ENCODE results near the gene TNFAIP8. TPM values are rescaled to one million over a fixed set of nuclear protein-coding genes. Genes with fewer than 3 reads are reported as not detected.

Gene TNFAIP8
- total and polyA plus RNA-seq, 8 donors = 5.7 to 14.2 (median 8.4) TPM

DNA sequence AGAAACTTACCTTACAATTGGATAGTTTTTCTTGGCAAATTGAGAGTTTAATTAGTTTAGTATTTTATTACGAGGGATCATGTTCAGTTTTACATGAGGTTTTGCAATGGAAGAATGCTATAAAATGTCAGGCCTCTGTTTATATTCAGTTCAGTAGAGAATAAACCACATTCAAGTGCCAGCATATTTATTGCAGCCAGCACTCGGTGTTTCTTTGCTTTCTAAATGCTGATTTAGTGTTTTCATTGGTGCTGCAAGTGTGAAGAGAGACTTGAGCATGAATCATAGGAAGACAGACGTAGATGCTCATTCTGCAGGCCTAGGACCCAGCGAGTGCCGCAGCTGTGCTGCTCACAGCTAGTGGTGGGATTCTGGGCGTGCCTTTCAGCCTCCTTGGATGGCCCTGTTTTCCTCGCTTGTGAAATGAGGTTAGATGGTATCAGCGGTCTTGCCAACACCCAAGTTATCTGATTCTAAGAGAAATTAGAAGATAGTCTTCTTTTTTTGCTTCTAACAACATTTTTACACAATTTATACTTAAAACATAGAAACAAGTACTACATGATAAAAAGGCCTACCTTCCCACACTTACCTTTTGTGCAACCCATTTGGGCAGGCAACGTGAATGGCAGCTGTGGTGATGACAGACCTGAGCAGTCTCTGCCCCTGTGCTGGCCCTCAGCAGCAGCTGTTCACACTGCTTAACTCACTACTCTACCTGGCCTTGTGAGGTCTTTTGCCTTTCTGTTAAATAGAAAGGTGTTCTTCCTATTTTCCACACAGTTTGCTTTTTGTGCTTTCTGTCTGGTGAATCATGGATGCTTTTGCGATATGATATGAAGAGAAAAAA is 26.8 kb upstream of the TNFAIP8 start:
- H3K27ac ChIP-seq = no peak overlapping the region
- ATAC-seq = no peak
- intact Hi-C loops (cut with DNase I) = no loop called here
- no peaks in the 10 kb centered on the region for H3K36me3 ChIP-seq
- peaks cover 0 to 31% (median 14%) of the 10 kb centered on the region in 3 donors for H3K4me1 ChIP-seq
- 90 to 93% methylated on average over 10 of the region's 10 CpGs for WGBS, 2 donors
- DNase-seq = no peak
- no peak overlapping the region for H3K4me3 ChIP-seq
- no peak for FAIRE-seq
- TF ChIP-seq CTCF (IDR thresholded peaks at IDR 0.05) = no peak
- no peaks in the 10 kb centered on the region for H3K9me3 ChIP-seq
- no peaks in the 10 kb centered on the region for H3K27me3 ChIP-seq

DNA sequence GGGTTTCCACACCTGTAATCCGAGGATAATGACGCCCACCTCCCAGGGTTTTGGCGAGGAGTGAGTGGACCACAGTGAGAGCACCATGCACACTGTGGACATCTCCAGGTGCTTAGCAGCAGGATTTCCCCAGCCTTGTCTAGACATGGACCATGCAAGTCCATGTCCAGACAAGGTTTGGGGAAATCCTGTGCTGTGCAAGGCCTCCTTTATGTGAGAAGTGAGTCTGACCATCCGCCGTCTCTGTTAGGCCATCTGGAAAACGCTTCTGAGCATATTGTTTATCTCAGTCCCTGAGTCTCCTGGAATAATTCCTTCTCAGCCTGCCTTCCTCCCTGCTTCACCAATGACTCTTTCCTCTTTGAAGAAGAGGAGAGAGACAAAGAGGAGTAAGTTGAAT is 26.2 kb upstream of the TNFAIP8 start:
- intact Hi-C loops (cut with DNase I) = no loop called here
- FAIRE-seq (no peak), DNase-seq (no peak), ATAC-seq (no peak)
- H3K27me3 ChIP-seq = no peaks in the 10 kb centered on the region
- H3K4me1 ChIP-seq = peaks cover 0 to 31% (median 9%) of the 10 kb centered on the region in 3 donors
- H3K4me3 ChIP-seq = no peak overlapping the region
- no peak overlapping the region for H3K27ac ChIP-seq
- 79 to 80% methylated on average over 6 of the region's 6 CpGs for WGBS, 2 donors
- no peaks in the 10 kb centered on the region for H3K9me3 ChIP-seq
- TF ChIP-seq CTCF (IDR thresholded peaks at IDR 0.05) = no peak
- no peaks in the 10 kb centered on the region for H3K36me3 ChIP-seq

- Histone ChIP-seq H3K27me3 (no peaks in the 10 kb centered on the region), H3K27ac (no peak overlapping the region), H3K4me1 (peaks cover 0 to 22% (median 6%) of the 10 kb centered on the region in 3 donors), H3K4me3 (no peak overlapping the region), H3K9me3 (no peaks in the 10 kb centered on the region), H3K36me3 (no peaks in the 10 kb centered on the region)
- no peak for TF ChIP-seq CTCF (IDR thresholded peaks at IDR 0.05)
- 72 to 75% methylated on average over 9 of the region's 9 CpGs for WGBS, 2 donors
- FAIRE-seq (no peak), DNase-seq (no peak), ATAC-seq (no peak)
- intact Hi-C loops (cut with DNase I) = no loop called here
These were observed 25.2 kb upstream of the TNFAIP8 start for GRCh38 chr5:119330367-119331183.

DNA sequence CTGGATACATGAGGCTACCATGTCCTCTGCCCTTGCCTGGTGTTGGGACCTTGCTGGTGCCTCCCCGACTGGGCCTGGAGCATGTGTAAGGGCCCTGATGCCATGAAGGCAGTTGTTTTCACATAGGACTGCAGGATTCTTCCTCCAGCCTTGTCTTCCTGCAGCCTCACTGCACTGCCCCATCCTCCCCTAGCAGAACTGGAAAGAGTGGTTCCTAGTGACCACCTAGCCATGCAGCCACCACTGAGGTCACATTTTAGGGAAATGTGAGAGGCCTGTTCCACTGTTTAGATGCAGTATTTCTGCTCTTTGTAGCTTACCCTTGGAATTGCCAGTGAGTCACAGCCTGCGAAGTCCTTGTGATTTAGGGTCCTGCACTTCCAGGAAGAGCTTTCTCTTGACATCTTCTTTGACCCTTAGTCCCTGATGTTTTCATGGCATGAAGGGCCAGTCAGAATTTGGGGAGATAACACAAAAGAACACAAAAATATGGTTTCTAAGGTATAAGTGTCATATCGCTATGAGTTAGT is 24.2 kb upstream of the TNFAIP8 start:
- Histone ChIP-seq H3K27ac (no peak overlapping the region), H3K4me3 (no peak overlapping the region), H3K4me1 (peaks cover 0 to 18% (median 6%) of the 10 kb centered on the region in 3 donors), H3K27me3 (no peaks in the 10 kb centered on the region), H3K9me3 (no peaks in the 10 kb centered on the region), H3K36me3 (no peaks in the 10 kb centered on the region)
- FAIRE-seq (no peak), ATAC-seq (no peak), DNase-seq (no peak)
- TF ChIP-seq CTCF (IDR thresholded peaks at IDR 0.05) = no peak
- WGBS, 2 donors = 93 to 95% methylated on average over 3 of the region's 3 CpGs
- intact Hi-C loops (cut with DNase I) = no loop called here
